ENCODE data around the gene CDC42BPG. TPM values are rescaled to one million over a fixed set of nuclear protein-coding genes. Genes with fewer than 3 reads are reported as not detected.

CDC42BPG gene
- total RNA-seq, 1 experiment from 2014 or later = 21.6 TPM

- POLR2A ChIA-PET = no interaction called here
- peaks cover 21% of the 10 kb centered on the region for H3K4me1 Mint-ChIP-seq
- no peaks in the 10 kb centered on the region for H3K27me3 Mint-ChIP-seq (ENCODE audit: low read depth)
- no peak for DNase-seq (ENCODE audit: low spot score)
- H3K4me3 Mint-ChIP-seq = no peak overlapping the region
- no peak for ATAC-seq
- H3K27ac Mint-ChIP-seq = peak overlapping the region; percentile 95
- CTCF ChIA-PET = interaction anchor here (2.0 to 12.5 kb wide), 4 partner anchors 10 to 145 kb away, joined by 7 to 372 read pairs (median 79); partner anchors contain the start of genes BATF2 and EHD1
- no peaks in the 10 kb centered on the region for H3K36me3 Mint-ChIP-seq
- no peaks in the 10 kb centered on the region for H3K9me3 Mint-ChIP-seq
- TF ChIP-seq TP53 (CRISPR knock-in tag; IDR thresholded peaks at IDR 0.05) (no peak), JUN (CRISPR knock-in tag; IDR thresholded peaks at IDR 0.05) (no peak), TCF7 (CRISPR knock-in tag; IDR thresholded peaks at IDR 0.05; ENCODE audit: low read depth) (no peak), HMGXB4 (CRISPR knock-in tag; IDR thresholded peaks at IDR 0.05) (no peak), HMGA2 (CRISPR knock-in tag; IDR thresholded peaks at IDR 0.05) (no peak), USF2 (CRISPR knock-in tag; IDR thresholded peaks at IDR 0.05) (no peak), RELA (CRISPR knock-in tag; IDR thresholded peaks at IDR 0.05; ENCODE audit: borderline replicate concordance) (no peak), ATF6 (CRISPR knock-in tag; IDR thresholded peaks at IDR 0.05) (no peak), ZNF396 (CRISPR knock-in tag; IDR thresholded peaks at IDR 0.05; ENCODE audit: borderline replicate concordance) (no peak)
- TF ChIP-seq, protein P1, sequence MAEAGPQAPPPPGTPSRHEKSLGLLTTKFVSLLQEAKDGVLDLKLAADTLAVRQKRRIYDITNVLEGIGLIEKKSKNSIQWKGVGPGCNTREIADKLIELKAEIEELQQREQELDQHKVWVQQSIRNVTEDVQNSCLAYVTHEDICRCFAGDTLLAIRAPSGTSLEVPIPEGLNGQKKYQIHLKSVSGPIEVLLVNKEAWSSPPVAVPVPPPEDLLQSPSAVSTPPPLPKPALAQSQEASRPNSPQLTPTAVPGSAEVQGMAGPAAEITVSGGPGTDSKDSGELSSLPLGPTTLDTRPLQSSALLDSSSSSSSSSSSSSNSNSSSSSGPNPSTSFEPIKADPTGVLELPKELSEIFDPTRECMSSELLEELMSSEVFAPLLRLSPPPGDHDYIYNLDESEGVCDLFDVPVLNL (CRISPR knock-in tag; IDR thresholded peaks at IDR 0.05; ENCODE audit: borderline replicate concordance, low read depth) = no peak
- TF ChIP-seq, protein P2, sequence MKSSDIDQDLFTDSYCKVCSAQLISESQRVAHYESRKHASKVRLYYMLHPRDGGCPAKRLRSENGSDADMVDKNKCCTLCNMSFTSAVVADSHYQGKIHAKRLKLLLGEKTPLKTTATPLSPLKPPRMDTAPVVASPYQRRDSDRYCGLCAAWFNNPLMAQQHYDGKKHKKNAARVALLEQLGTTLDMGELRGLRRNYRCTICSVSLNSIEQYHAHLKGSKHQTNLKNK (CRISPR knock-in tag; IDR thresholded peaks at IDR 0.05) = no peak
- TF ChIP-seq, protein P3, sequence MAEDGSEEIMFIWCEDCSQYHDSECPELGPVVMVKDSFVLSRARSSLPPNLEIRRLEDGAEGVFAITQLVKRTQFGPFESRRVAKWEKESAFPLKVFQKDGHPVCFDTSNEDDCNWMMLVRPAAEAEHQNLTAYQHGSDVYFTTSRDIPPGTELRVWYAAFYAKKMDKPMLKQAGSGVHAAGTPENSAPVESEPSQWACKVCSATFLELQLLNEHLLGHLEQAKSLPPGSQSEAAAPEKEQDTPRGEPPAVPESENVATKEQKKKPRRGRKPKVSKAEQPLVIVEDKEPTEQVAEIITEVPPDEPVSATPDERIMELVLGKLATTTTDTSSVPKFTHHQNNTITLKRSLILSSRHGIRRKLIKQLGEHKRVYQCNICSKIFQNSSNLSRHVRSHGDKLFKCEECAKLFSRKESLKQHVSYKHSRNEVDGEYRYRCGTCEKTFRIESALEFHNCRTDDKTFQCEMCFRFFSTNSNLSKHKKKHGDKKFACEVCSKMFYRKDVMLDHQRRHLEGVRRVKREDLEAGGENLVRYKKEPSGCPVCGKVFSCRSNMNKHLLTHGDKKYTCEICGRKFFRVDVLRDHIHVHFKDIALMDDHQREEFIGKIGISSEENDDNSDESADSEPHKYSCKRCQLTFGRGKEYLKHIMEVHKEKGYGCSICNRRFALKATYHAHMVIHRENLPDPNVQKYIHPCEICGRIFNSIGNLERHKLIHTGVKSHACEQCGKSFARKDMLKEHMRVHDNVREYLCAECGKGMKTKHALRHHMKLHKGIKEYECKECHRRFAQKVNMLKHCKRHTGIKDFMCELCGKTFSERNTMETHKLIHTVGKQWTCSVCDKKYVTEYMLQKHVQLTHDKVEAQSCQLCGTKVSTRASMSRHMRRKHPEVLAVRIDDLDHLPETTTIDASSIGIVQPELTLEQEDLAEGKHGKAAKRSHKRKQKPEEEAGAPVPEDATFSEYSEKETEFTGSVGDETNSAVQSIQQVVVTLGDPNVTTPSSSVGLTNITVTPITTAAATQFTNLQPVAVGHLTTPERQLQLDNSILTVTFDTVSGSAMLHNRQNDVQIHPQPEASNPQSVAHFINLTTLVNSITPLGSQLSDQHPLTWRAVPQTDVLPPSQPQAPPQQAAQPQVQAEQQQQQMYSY (CRISPR knock-in tag; IDR thresholded peaks at IDR 0.05) = no peak
- TF ChIP-seq, protein P4, sequence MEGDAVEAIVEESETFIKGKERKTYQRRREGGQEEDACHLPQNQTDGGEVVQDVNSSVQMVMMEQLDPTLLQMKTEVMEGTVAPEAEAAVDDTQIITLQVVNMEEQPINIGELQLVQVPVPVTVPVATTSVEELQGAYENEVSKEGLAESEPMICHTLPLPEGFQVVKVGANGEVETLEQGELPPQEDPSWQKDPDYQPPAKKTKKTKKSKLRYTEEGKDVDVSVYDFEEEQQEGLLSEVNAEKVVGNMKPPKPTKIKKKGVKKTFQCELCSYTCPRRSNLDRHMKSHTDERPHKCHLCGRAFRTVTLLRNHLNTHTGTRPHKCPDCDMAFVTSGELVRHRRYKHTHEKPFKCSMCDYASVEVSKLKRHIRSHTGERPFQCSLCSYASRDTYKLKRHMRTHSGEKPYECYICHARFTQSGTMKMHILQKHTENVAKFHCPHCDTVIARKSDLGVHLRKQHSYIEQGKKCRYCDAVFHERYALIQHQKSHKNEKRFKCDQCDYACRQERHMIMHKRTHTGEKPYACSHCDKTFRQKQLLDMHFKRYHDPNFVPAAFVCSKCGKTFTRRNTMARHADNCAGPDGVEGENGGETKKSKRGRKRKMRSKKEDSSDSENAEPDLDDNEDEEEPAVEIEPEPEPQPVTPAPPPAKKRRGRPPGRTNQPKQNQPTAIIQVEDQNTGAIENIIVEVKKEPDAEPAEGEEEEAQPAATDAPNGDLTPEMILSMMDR (IDR thresholded peaks at IDR 0.05) = no peak
- TF ChIP-seq, protein P5, sequence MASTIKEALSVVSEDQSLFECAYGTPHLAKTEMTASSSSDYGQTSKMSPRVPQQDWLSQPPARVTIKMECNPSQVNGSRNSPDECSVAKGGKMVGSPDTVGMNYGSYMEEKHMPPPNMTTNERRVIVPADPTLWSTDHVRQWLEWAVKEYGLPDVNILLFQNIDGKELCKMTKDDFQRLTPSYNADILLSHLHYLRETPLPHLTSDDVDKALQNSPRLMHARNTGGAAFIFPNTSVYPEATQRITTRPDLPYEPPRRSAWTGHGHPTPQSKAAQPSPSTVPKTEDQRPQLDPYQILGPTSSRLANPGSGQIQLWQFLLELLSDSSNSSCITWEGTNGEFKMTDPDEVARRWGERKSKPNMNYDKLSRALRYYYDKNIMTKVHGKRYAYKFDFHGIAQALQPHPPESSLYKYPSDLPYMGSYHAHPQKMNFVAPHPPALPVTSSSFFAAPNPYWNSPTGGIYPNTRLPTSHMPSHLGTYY (CRISPR knock-in tag; IDR thresholded peaks at IDR 0.05) = no peak
- TF ChIP-seq, protein P6, sequence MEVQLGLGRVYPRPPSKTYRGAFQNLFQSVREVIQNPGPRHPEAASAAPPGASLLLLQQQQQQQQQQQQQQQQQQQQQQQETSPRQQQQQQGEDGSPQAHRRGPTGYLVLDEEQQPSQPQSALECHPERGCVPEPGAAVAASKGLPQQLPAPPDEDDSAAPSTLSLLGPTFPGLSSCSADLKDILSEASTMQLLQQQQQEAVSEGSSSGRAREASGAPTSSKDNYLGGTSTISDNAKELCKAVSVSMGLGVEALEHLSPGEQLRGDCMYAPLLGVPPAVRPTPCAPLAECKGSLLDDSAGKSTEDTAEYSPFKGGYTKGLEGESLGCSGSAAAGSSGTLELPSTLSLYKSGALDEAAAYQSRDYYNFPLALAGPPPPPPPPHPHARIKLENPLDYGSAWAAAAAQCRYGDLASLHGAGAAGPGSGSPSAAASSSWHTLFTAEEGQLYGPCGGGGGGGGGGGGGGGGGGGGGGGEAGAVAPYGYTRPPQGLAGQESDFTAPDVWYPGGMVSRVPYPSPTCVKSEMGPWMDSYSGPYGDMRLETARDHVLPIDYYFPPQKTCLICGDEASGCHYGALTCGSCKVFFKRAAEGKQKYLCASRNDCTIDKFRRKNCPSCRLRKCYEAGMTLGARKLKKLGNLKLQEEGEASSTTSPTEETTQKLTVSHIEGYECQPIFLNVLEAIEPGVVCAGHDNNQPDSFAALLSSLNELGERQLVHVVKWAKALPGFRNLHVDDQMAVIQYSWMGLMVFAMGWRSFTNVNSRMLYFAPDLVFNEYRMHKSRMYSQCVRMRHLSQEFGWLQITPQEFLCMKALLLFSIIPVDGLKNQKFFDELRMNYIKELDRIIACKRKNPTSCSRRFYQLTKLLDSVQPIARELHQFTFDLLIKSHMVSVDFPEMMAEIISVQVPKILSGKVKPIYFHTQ (CRISPR knock-in tag; IDR thresholded peaks at IDR 0.05) = no peak
Measured at GRCh38 chr11:64851831-64852351, 7.4 kb upstream of the CDC42BPG start.
